Effector memory CD8-positive, alpha-beta T cell (primary cell): Measurements from ENCODE around the gene PLAC1.

ENCODE experiments used
- ATAC-seq: fragments of 150-1000 bp; cut with Tn5 transposase; replicated peaks from 2 replicates; pipeline ENCODE4 v1.10.0; 2021; ENCODE audit warnings: mild to moderate bottlenecking, moderate library complexity
- DNase-seq, 3 experiments: peaks; one replicate each; pipeline ENCODE4 v3.0.0; 2021
- H3K27ac Mint-ChIP-seq, 2 donors: one replicate each; pipeline ENCODE4 v1.8.0; 2022; ENCODE audit warnings: mild to moderate bottlenecking in 2 of 2, mixed read lengths in 2 of 2, moderate library complexity in 2 of 2
- H3K27me3 Mint-ChIP-seq, 2 donors: one replicate each; pipeline ENCODE4 v1.8.0; 2022; ENCODE audit warnings: mixed read lengths in 2 of 2
- H3K36me3 Mint-ChIP-seq: one replicate; pipeline ENCODE4 v1.8.0; 2022; ENCODE audit warnings: mild to moderate bottlenecking, moderate library complexity, mixed read lengths; ENCODE audit not compliant: insufficient read depth
- H3K4me1 Mint-ChIP-seq, 2 donors: one replicate each; pipeline ENCODE4 v1.8.0; 2022; ENCODE audit warnings: low read depth in 2 of 2, mixed read lengths in 2 of 2
- H3K4me3 Mint-ChIP-seq, 2 donors: one replicate each; pipeline ENCODE4 v1.8.0; 2022; ENCODE audit warnings: mild to moderate bottlenecking in 2 of 2, mixed read lengths in 2 of 2, moderate library complexity in 2 of 2
- H3K9me3 Mint-ChIP-seq, 2 donors: one replicate each; pipeline ENCODE4 v1.8.0; 2022; ENCODE audit warnings: mixed read lengths in 2 of 2

The PLAC1 gene

DNA sequence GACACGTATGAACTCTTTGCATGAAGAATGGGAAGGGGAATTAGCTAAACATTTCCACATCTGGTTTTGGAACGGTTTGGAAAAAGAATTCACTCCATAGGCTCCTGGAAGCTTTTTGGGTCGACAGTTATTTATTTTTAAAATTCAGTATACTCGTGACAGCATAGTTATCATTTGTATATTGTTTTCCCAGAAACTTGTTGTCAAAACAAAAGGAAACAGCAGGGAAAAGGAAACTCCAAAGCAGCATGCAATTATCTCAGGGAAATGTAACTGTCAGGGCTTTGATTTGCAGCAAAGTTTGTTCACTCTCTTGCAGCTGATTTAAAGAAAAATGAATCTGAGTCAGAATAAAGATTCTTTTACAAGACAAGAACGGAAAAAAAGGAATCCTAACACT is 86.5 kb downstream of the PLAC1 start:
- Mint-ChIP-seq H3K27ac (no peak overlapping the region), H3K9me3 (no peaks in the 10 kb centered on the region), H3K27me3 (peaks cover 0 to 20% of the 10 kb centered on the region in 2 donors), H3K4me1 (no peaks in the 10 kb centered on the region), H3K36me3 (no peaks in the 10 kb centered on the region), H3K4me3 (no peak overlapping the region)
- ATAC-seq (no peak), DNase-seq (no peak)

DNA sequence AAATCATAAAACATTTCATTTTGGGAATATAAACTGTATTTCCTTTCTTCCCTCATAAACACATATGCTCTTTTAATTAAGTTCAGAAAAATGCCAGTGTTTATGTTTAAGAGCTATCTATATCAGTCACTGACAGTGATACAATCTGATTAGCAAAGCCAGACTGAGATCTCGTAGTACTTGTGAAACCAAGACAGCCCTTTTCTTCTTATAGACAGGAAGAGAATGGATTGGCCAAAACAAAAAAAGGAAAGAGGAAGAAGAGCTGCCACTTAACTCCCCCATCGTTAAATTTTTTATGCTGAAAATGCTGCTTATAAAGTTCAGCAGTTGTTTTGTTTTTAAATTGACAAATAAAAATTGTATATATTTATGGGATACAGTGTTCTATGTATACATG is 87.4 kb downstream of the PLAC1 start:
- Mint-ChIP-seq H3K27me3 (peaks cover 0 to 20% of the 10 kb centered on the region in 2 donors), H3K4me1 (no peaks in the 10 kb centered on the region), H3K9me3 (no peaks in the 10 kb centered on the region), H3K36me3 (no peaks in the 10 kb centered on the region), H3K27ac (no peak overlapping the region), H3K4me3 (no peak overlapping the region)
- no peak for ATAC-seq
- DNase-seq: no peak

DNA sequence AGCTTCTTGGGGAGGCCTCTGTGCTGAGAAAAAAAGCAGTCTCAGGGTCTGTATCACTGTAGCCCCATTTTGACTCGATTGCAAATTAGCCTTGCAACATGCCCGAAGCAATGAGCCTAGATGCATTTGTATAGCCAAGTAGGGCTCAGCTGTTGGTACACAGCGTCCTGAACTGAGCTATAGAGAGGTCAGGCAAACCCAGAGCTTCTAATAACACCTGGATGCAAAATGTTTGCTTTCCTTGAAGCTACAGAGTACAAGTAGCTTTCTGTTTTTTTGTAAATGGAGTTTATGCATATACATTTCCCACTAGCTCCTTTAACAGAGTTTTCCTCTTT is 87.8 kb downstream of the PLAC1 start:
- H3K4me3 Mint-ChIP-seq: no peak overlapping the region
- peaks cover 2 to 20% of the 10 kb centered on the region in 2 donors for H3K27me3 Mint-ChIP-seq
- H3K27ac Mint-ChIP-seq: no peak overlapping the region
- ATAC-seq (no peak), DNase-seq (no peak)
- no peaks in the 10 kb centered on the region for H3K36me3 Mint-ChIP-seq
- no peaks in the 10 kb centered on the region for H3K9me3 Mint-ChIP-seq
- H3K4me1 Mint-ChIP-seq: no peaks in the 10 kb centered on the region

DNA sequence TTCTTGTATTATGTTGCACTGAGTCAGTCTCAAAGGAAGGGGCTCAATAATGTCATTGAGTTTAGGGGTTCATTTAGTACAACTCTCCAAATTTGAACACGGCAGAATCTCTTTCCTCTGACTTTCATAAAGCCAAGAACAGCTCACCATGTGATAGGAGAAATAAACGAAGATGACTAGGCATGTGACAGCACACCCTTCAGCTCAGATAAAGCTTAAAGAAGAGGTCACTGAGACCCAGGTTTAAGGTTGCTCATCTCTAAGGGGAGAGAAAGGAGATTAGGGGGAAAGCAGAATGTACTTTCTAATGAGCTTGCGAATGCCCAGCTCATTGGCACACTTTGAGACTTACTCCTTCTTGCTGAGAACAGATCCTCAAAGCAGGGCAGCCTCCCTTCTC is 89.0 kb downstream of the PLAC1 start:
- peaks cover 7 to 13% of the 10 kb centered on the region in 2 donors for H3K27me3 Mint-ChIP-seq
- ATAC-seq (no peak), DNase-seq (no peak)
- H3K27ac Mint-ChIP-seq: no peak overlapping the region
- H3K9me3 Mint-ChIP-seq: no peaks in the 10 kb centered on the region
- H3K36me3 Mint-ChIP-seq: no peaks in the 10 kb centered on the region
- no peaks in the 10 kb centered on the region for H3K4me1 Mint-ChIP-seq
- no peak overlapping the region for H3K4me3 Mint-ChIP-seq

DNA sequence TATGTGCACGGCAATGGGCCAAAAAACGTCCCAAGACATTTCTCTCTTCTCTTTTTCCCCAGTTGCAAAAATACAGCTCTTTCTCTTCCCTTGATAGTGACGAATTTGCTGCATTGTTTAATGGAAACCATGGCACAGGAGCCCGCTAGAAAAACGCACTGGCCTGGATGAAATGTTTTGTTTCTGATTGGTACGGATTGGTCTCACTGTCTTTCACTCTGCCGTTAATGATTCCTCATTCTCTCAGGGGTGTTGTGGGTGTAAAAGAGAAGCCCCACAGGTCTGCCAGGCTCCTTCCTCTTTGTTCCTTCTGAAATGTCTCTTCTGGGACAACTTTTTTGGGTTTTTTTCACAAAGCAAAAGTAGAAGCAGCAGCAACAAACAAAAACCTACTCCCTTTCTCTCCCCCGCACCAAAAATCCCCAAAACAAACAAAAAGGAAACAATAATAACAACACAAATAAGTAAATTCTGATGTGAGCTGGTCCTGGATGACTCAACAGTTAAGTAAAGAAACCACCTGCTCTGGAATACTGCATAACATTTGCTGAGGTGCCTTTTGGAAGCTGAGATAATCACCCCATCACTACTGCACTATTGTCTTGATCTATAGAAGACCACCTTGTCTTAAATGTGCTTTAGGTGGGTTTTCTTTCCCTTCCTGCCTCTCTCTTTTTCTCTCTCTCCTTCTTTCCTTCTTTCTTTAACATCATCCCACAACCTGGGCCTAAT is 89.8 kb downstream of the PLAC1 start:
- Mint-ChIP-seq H3K27me3 (peaks cover 7 to 13% of the 10 kb centered on the region in 2 donors), H3K27ac (no peak overlapping the region), H3K4me3 (no peak overlapping the region), H3K36me3 (no peaks in the 10 kb centered on the region), H3K4me1 (no peaks in the 10 kb centered on the region), H3K9me3 (no peaks in the 10 kb centered on the region)
- no peak for DNase-seq
- ATAC-seq: no peak

DNA sequence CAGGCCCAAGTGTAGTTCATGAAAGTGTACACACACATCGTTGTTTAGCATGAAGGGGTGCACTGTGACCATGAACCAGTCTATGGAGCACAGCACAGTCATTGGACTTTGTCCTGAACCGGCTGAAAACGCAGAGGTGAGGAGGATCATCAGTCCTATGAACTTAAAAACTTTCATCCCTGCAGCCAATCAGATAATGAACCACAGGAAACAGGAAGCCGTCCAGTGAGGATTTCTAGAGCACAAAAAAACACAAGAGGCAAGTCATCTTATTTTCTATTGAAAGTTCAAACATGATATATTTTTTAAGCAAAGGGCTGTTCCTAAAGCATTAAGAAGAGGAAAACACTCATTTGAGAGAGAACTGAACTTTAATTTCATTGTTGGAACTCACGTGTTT is 91.8 kb downstream of the PLAC1 start:
- Mint-ChIP-seq H3K9me3 (no peaks in the 10 kb centered on the region), H3K36me3 (no peaks in the 10 kb centered on the region), H3K4me1 (no peaks in the 10 kb centered on the region), H3K27me3 (peaks cover 7 to 33% of the 10 kb centered on the region in 2 donors), H3K27ac (no peak overlapping the region), H3K4me3 (no peak overlapping the region)
- DNase-seq: no peak
- ATAC-seq: no peak

DNA sequence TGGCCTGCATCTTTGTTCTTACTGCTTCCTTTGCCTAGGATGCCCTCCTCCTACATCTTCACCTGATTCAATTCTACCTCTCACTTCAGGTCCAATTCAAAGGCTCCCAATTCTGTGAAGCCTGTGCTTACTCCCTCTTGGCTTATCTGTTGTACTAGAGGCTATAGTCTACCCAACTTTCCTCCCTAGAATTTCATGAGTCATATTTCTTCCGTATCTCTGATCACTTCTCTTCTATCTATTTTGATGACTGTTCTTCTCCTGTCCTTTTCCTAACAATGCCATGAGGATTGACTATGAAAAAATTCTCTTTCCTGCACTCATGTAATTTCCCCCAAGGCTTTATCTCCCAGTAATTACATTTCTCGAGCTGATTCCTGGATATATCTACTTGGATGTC is 96.3 kb downstream of the PLAC1 start:
- DNase-seq: no peak

DNA sequence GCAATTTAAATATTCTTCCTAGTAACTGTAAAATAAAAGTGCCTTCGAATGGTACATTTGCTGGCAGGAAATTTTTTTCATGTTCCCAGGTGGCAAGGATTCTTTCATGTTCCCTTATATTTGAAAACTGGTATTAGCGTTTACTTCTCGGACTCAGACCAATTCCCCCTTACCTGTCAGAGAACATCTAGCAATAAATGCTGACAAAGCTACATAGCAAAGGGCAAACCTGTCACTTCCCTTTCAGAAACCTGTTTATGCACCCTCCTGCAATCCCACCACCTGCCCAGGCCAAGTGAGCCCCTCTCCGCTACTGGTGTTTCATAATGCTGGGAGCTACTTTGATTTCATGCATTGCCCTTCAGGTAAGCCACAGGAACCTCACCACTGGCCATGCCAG is 100.1 kb downstream of the PLAC1 start:
- ATAC-seq: no peak
- Mint-ChIP-seq H3K9me3 (no peaks in the 10 kb centered on the region), H3K4me1 (no peaks in the 10 kb centered on the region), H3K27me3 (peaks cover 21 to 46% of the 10 kb centered on the region in 2 donors), H3K36me3 (peaks cover 3% of the 10 kb centered on the region), H3K27ac (no peak overlapping the region), H3K4me3 (no peak overlapping the region)
- DNase-seq: no peak

More for the DNA sequence above, 96.3 kb downstream of the PLAC1 start:
- Mint-ChIP-seq H3K27ac (no peak overlapping the region), H3K36me3 (no peaks in the 10 kb centered on the region), H3K4me3 (no peak overlapping the region), H3K27me3 (peaks cover 7 to 20% of the 10 kb centered on the region in 2 donors), H3K4me1 (no peaks in the 10 kb centered on the region), H3K9me3 (no peaks in the 10 kb centered on the region)
- no peak for ATAC-seq

DNA sequence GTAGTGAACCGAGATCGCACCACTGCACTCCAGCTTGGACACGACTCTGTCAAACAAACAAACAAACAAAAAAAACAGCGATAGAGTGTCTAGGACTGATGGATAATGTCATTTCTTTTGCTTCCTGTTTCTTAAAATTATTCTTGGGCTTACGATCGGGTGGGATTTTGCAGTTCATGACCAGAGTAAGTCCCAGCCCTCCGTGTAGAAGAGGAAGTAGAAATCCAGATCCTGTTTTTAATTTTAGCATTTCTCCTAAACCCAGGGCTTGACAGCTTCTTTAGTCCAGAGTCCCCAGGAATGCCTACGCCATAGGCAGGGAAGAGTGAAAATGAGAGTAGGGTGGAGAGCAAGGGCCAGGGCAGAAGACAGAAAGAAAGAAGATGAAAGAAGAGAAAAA is 104.0 kb downstream of the PLAC1 start:
- Mint-ChIP-seq H3K9me3 (no peaks in the 10 kb centered on the region), H3K4me1 (peaks cover 8 to 10% of the 10 kb centered on the region in 2 donors), H3K36me3 (peaks cover 3% of the 10 kb centered on the region), H3K27ac (no peak overlapping the region), H3K4me3 (no peak overlapping the region), H3K27me3 (peaks cover 32 to 44% of the 10 kb centered on the region in 2 donors)
- no peak for DNase-seq
- no peak for ATAC-seq

DNA sequence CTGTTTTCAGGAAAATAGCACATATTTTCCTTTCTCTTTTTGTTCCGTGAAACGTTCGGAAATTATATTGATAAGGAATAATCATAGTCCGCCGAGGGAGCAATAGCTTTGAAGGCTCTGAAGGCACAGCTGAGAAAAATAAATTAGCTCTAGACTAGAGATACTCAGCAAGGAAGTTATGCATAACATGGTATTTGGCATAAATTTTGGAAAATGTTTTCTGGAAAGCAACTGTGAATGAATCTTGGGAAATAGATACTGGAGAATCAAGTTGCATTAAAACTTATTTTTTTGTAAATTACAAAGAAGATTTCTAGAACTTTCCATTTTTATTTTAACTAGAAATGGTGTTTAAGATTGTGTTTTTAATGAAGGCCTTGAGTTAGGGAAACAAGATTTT is 105.9 kb downstream of the PLAC1 start:
- no peak for DNase-seq
- Mint-ChIP-seq H3K36me3 (peaks cover 6% of the 10 kb centered on the region), H3K27me3 (peaks cover 43 to 57% of the 10 kb centered on the region in 2 donors), H3K4me1 (peaks cover 19 to 20% of the 10 kb centered on the region in 2 donors), H3K4me3 (no peak overlapping the region), H3K27ac (no peak overlapping the region), H3K9me3 (no peaks in the 10 kb centered on the region)
- ATAC-seq: no peak

DNA sequence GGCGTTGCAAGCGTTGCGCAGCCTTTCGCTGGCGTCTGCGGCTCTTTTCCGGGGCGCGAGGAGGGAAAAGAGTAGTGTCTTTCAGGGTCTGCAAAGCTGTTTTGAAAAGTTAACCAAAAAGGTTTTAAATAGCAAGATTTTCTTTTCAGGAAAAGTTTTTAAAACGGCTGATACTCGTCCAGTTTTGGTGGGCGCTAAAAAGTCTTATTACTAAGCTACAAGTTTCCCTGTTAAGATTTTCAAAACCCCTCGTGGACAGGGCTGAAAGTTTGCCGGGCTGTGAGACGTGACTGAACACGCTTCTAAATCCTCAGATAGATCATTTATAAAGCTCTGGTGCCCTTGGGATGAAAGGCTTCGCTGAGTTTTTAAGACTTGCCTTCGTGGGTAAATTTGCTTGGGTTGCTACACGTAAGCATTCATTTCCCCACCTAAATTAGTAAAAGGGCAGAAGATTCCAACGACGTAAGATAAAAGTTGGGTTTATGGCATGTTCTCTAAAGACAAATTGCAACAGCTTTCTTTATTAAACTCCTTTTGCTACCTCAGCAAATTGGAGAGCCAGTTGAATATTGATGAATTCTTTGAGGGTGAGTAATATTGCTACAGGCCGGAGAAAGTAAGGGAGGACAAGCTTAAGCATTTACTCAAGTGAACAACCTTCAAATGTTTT is 106.8 kb downstream of the PLAC1 start:
- peaks cover 19 to 20% of the 10 kb centered on the region in 2 donors for H3K4me1 Mint-ChIP-seq
- H3K36me3 Mint-ChIP-seq: peaks cover 6% of the 10 kb centered on the region
- H3K9me3 Mint-ChIP-seq: no peaks in the 10 kb centered on the region
- no peak for ATAC-seq
- no peak for DNase-seq
- H3K4me3 Mint-ChIP-seq: no peak overlapping the region
- peaks cover 43 to 57% of the 10 kb centered on the region in 2 donors for H3K27me3 Mint-ChIP-seq
- H3K27ac Mint-ChIP-seq: no peak overlapping the region

DNA sequence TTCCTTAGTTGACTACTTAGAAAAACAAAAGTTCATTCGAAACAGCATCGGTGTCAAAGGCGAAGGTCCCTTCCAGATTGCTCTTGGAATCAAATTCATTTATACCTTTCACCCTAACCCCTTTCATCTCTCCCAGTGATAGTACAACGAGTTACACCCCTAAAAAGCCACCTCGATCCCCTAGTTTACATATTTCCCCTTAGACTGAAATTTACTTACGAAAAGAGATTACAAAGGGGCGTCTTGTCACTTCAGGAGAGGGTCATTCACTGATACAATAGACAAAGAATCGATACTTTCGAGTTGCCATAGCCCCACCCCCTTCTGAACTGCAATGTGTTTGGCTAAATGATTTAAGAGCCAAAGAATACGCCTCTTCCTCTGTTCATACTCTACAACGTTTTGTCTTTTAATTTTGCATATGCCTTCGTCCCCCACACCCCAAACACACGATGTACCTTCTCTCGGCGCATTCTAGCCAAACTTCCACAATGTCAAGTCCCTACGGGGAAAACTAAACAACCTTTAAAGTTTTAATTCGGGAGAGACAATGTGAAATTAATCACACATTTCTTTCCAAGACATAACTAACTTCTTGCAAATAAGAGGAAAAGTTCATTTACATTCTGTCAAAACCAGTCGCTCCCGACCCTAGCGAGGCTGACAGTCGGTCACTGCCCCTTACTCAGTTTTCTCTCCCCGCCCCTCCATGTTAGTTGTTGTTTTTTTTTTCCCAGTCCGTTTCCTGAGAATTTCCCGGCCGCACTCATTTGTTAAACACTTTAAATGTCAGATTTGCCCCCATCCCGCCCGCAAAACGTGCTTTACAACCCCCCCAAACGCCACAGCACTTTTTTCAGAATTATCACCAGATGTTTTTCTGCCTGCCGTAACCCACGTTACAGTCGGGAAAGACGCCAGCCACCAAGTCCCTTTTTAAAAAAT is 109.7 kb downstream of the PLAC1 start:
- no peak for DNase-seq

DNA sequence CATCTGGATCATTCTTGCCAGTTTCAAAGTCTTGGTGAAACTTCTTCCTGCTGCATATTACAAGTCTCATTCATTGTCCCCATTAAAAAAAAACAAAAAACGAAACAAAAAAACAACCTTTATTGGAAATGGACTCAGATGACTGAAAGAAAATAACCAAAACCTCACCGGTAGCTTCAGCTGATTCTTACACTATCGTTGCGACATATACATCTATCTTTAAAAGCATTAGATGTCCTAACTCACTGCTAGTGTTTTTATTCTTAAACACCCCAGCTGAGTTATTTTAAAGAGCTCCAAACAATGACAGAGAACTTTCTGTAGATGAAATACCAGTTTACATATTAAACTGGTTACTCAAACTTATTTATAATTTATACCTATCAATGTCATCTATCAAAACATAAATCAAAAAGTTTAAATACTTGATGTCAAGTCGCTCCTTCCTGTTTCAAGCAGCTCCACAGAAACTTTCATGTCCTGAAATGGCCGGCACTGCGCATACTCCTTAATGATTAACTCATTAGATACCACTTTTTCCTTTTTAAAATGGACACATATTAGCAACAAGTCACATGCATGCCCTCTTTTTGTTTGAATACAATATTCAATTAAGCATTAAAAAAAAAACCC is 111.1 kb downstream of the PLAC1 start:
- H3K27me3 Mint-ChIP-seq: peaks cover 21 to 33% of the 10 kb centered on the region in 2 donors

More for the DNA sequence above, 109.7 kb downstream of the PLAC1 start:
- Mint-ChIP-seq H3K36me3 (peaks cover 2% of the 10 kb centered on the region), H3K27me3 (peaks cover 27 to 37% of the 10 kb centered on the region in 2 donors), H3K4me3 (peak overlapping the region; percentile 82 to 91), H3K27ac (peak overlapping the region in 1 of 2 donors; percentile 54), H3K9me3 (no peaks in the 10 kb centered on the region), H3K4me1 (peaks cover 19 to 20% of the 10 kb centered on the region in 2 donors)
- no peak for ATAC-seq

More for the DNA sequence above, 111.1 kb downstream of the PLAC1 start:
- H3K27ac Mint-ChIP-seq: no peak overlapping the region
- H3K4me3 Mint-ChIP-seq: no peak overlapping the region
- ATAC-seq (no peak), DNase-seq (no peak)
- peaks cover 19 to 20% of the 10 kb centered on the region in 2 donors for H3K4me1 Mint-ChIP-seq
- H3K36me3 Mint-ChIP-seq: peaks cover 2% of the 10 kb centered on the region
- no peaks in the 10 kb centered on the region for H3K9me3 Mint-ChIP-seq
